Measurements from ENCODE around the gene REV3L.

REV3L gene

GRCh38 chr6:111469543-111469942, 13.5 kb downstream of the REV3L start:
- ATAC-seq, result no peak

GRCh38 chr6:111468329-111469012, 14.5 kb downstream of the REV3L start:
- ATAC-seq, result peak in 1 of 2 donors; percentile 40

GRCh38 chr6:111464184-111464583, 18.8 kb downstream of the REV3L start:
- no peak for ATAC-seq

- peak in 1 of 2 donors; percentile 17 for ATAC-seq
These were observed 20.1 kb downstream of the REV3L start for GRCh38 chr6:111462770-111463391.

GRCh38 chr6:111461860-111462259, 21.2 kb downstream of the REV3L start:
- ATAC-seq, result peak; percentile 55 to 69

- ATAC-seq, result no peak
These were observed 24.3 kb downstream of the REV3L start for GRCh38 chr6:111458670-111459232.

GRCh38 chr6:111456208-111456607, 26.8 kb downstream of the REV3L start:
- no peak for ATAC-seq

- no peak for ATAC-seq
These were observed 32.4 kb downstream of the REV3L start for GRCh38 chr6:111450636-111451035.

GRCh38 chr6:111450087-111450486, 32.9 kb downstream of the REV3L start:
- ATAC-seq, result no peak

- no peak for ATAC-seq
These were observed 33.9 kb downstream of the REV3L start for GRCh38 chr6:111449129-111449528.

- ATAC-seq, result no peak
These were observed 36.0 kb downstream of the REV3L start for GRCh38 chr6:111447051-111447450.

- no peak for ATAC-seq
These were observed 37.2 kb downstream of the REV3L start for GRCh38 chr6:111445861-111446267.

- no peak for ATAC-seq
These were observed 38.2 kb downstream of the REV3L start for GRCh38 chr6:111444794-111445193.

GRCh38 chr6:111441678-111442243, 41.3 kb downstream of the REV3L start:
- no peak for ATAC-seq

- ATAC-seq, result no peak
These were observed 43.8 kb downstream of the REV3L start for GRCh38 chr6:111439171-111439570.

- no peak for ATAC-seq
These were observed 45.4 kb downstream of the REV3L start for GRCh38 chr6:111437573-111437972.

GRCh38 chr6:111432511-111432910, 50.5 kb downstream of the REV3L start:
- ATAC-seq, result no peak

- ATAC-seq, result no peak
These were observed 52.2 kb downstream of the REV3L start for GRCh38 chr6:111430605-111431376.

- ATAC-seq, result no peak
These were observed 53.4 kb downstream of the REV3L start for GRCh38 chr6:111429571-111429970.

- no peak for ATAC-seq
These were observed 54.2 kb downstream of the REV3L start for GRCh38 chr6:111428811-111429210.

- ATAC-seq, result peak; percentile 81 to 93
These were observed 55.5 kb downstream of the REV3L start for GRCh38 chr6:111427341-111428116.

Measured in activated CD4-positive, CD25-positive, alpha-beta regulatory T cell treated with anti-CD3 and anti-CD28 coated beads, Interleukin-2, amount 50 U/mL, for 24 hours (primary cell).